MM.1S (cell line): Measurements from ENCODE around the gene DKKL1.

Experiments
- DNase-seq: peaks from one replicate; pipeline ENCODE4 v3.0.0-alpha.2; 2015
- H2AFZ ChIP-seq: fragments of 300-600 bp; sonication (generic); 2 replicates; pipeline ENCODE4 v1.6.0; 2016; ENCODE audit warnings: antibody characterized with exemption, low read length
- H3F3A ChIP-seq: fragments of 300-600 bp; sonication (generic); 2 replicates; pipeline ENCODE4 v1.6.1; 2016; ENCODE audit warnings: mild to moderate bottlenecking, antibody characterized with exemption, low read length, moderate library complexity, mixed read lengths; ENCODE audit not compliant: insufficient read depth
- H3K27ac ChIP-seq: fragments of 300-600 bp; sonication (generic); 2 replicates; pipeline ENCODE4 v1.5.1; 2016; ENCODE audit warnings: mild to moderate bottlenecking, low read length
- H3K27me3 ChIP-seq: fragments of 300-600 bp; sonication (generic); replicated peaks from 2 replicates; pipeline ENCODE4 v1.6.0; 2016; ENCODE audit warnings: low read length; ENCODE audit not compliant: insufficient read depth
- H3K36me3 ChIP-seq: fragments of 300-600 bp; sonication (generic); replicated peaks from 2 replicates; pipeline ENCODE4 v1.6.1; 2016; ENCODE audit warnings: mild to moderate bottlenecking, low read length, mixed read lengths; ENCODE audit not compliant: insufficient read depth
- H3K4me1 ChIP-seq: fragments of 300-600 bp; sonication (generic); 2 replicates; pipeline ENCODE4 v1.6.1; 2016; ENCODE audit warnings: low read length, mixed read lengths
- H3K4me2 ChIP-seq: fragments of 300-600 bp; sonication (generic); 2 replicates; pipeline ENCODE4 v1.6.0; 2016; ENCODE audit warnings: low read depth, low read length
- H3K4me3 ChIP-seq: fragments of 300-600 bp; sonication (generic); 2 replicates; pipeline ENCODE4 v1.5.1; 2016; ENCODE audit warnings: low read length, mixed read lengths
- H3K79me2 ChIP-seq: fragments of 300-600 bp; sonication (generic); 2 replicates; pipeline ENCODE4 v1.6.1; 2016; ENCODE audit warnings: mixed run types, low read length, mixed read lengths
- H3K9ac ChIP-seq: fragments of 300-600 bp; sonication (generic); 2 replicates; pipeline ENCODE4 v1.6.1; 2016; ENCODE audit warnings: low read length, mixed read lengths
- H3K9me2 ChIP-seq: fragments of 300-600 bp; sonication (generic); replicated peaks from 2 replicates; pipeline ENCODE4 v1.6.1; 2016; ENCODE audit warnings: mild to moderate bottlenecking, low read length, mixed read lengths; ENCODE audit not compliant: insufficient read depth
- H3K9me3 ChIP-seq: fragments of 300-600 bp; sonication (generic); replicated peaks from 2 replicates; pipeline ENCODE4 v1.6.1; 2016; ENCODE audit warnings: mild to moderate bottlenecking, low read length, mixed read lengths; ENCODE audit not compliant: insufficient read depth
- H4K20me1 ChIP-seq: fragments of 300-600 bp; sonication (generic); 2 replicates; pipeline ENCODE4 v1.6.1; 2016; ENCODE audit warnings: mild to moderate bottlenecking, low read length, moderate library complexity, mixed read lengths; ENCODE audit not compliant: insufficient read depth
- EZH2 ChIP-seq: fragments of 300-600 bp; sonication (generic); optimal IDR thresholded peaks from 2 replicates; pipeline ENCODE3; 2017; ENCODE audit warnings: low read depth, mild to moderate bottlenecking, antibody characterized with exemption, low read length, mixed read lengths
- EZH2phosphoT487 ChIP-seq: fragments of 300-600 bp; sonication (generic); IDR thresholded peaks from 2 replicates; pipeline ENCODE4 v1.6.1; 2018; ENCODE audit warnings: antibody characterized with exemption, low read length
- TF ChIP-seq, protein P1 (sequence below): fragments of 300-600 bp; sonication (generic); IDR thresholded peaks from 2 replicates; pipeline ENCODE4 v1.5.1; 2016; ENCODE audit warnings: antibody characterized with exemption, low read length, mixed read lengths

The DKKL1 gene

DNA sequence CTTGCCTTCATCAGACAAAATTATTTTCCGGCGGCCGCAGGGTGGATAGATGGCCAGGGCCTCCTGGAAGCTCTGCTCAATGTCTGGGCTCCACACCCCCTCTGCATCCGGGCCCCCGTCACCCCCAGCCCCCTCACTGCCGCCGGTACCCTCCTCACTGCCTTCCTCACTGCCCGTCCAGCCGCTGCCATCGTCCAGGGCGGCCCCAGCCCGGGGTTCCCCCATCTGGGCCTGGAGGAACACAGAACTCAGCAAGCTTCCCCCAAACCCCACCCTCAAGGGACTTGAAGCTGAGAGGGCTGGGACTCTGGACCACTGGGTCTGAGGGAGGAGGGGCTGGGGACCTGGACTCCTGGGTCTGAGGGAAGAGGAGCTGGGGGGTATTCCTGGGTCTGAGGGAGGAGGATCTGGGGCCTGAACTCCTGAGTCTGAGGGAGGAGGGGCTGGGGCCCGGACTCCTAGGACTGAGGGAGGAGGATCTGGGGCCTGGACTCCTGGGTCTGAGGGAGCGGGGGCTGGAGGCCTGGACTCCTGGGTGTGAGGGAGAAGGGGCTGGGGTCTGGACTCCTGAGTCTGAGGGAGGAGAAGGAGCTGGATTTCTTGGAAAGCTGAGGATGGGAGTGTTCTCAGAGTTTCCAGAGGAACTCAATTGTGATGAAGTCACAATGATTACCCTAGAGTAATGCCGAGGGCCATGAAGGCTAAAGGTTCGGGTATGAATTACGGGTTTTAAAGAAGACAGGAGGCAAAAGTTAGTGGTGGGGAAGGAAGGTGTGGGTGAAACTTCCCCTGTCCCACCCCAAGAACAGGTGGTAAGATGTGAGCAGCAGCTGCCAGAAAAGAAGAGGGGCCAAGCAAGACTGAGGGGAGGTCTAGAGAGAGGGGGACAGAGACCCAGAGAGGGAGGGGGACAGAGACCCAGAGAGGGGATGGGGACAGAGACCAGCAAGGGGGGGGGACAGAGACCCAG lies 3.5 kb upstream of the DKKL1 start:
- no peak overlapping the region for H2AFZ ChIP-seq
- H3K27ac ChIP-seq, result no peak overlapping the region
- no peaks in the 10 kb centered on the region for H3F3A ChIP-seq
- H3K36me3 ChIP-seq, result no peaks in the 10 kb centered on the region
- no peaks in the 10 kb centered on the region for H3K9me3 ChIP-seq
- no peak for DNase-seq
- no peak overlapping the region for H3K4me3 ChIP-seq
- peaks cover 89% of the 10 kb centered on the region for H3K27me3 ChIP-seq
- no peak overlapping the region for H3K4me2 ChIP-seq
- H3K79me2 ChIP-seq, result no peaks in the 10 kb centered on the region
- H4K20me1 ChIP-seq, result no peaks in the 10 kb centered on the region
- H3K4me1 ChIP-seq, result 0 out of 2 replicates have a peak, but pooled peaks cover 4% of the 10 kb centered on the region
- H3K9me2 ChIP-seq, result no peaks in the 10 kb centered on the region
- no peak overlapping the region for H3K9ac ChIP-seq
- TF ChIP-seq EZH2 (no peak), EZH2phosphoT487 (no peak)
- TF ChIP-seq, protein P1, sequence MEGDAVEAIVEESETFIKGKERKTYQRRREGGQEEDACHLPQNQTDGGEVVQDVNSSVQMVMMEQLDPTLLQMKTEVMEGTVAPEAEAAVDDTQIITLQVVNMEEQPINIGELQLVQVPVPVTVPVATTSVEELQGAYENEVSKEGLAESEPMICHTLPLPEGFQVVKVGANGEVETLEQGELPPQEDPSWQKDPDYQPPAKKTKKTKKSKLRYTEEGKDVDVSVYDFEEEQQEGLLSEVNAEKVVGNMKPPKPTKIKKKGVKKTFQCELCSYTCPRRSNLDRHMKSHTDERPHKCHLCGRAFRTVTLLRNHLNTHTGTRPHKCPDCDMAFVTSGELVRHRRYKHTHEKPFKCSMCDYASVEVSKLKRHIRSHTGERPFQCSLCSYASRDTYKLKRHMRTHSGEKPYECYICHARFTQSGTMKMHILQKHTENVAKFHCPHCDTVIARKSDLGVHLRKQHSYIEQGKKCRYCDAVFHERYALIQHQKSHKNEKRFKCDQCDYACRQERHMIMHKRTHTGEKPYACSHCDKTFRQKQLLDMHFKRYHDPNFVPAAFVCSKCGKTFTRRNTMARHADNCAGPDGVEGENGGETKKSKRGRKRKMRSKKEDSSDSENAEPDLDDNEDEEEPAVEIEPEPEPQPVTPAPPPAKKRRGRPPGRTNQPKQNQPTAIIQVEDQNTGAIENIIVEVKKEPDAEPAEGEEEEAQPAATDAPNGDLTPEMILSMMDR, result no peak

DNA sequence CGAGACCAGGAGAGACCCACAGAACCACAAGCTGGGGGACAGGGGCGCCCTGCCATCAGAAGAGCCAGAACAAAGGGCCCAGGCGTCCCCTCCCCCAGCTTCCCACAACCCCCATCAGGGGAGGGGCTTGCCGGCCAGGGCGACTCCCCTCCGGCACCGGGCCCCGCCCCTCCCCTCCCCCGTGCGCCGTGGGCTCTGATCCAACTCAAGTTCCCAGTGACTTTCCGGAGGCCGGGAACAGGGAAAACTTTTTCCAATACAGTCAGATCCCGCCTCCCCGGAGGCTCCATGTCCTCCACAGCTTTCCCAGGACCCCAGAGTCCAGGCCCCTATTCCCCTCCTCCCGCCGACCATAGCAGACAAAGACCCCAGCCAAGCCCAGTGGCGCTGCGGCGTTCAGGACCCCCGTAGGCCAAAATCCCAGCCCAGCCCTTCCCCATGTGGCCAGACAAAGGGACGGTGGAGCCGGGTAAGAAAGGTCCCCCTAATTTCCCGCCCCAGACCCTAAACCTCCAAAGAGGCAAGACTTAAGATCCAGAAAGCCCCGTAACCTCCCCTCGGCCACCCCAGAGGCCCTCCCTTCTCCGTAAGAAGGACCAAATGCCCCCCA lies 2.1 kb upstream of the DKKL1 start:
- H3K4me3 ChIP-seq, result no peak overlapping the region
- H3F3A ChIP-seq, result no peaks in the 10 kb centered on the region
- no peak overlapping the region for H2AFZ ChIP-seq
- H3K27ac ChIP-seq, result no peak overlapping the region
- H3K9me3 ChIP-seq, result no peaks in the 10 kb centered on the region
- H3K9ac ChIP-seq, result no peak overlapping the region
- peaks cover 87% of the 10 kb centered on the region for H3K27me3 ChIP-seq
- DNase-seq, result no peak
- no peaks in the 10 kb centered on the region for H4K20me1 ChIP-seq
- 0 out of 2 replicates have a peak, but pooled peaks cover 4% of the 10 kb centered on the region for H3K4me1 ChIP-seq
- no peaks in the 10 kb centered on the region for H3K36me3 ChIP-seq
- H3K79me2 ChIP-seq, result no peaks in the 10 kb centered on the region
- H3K9me2 ChIP-seq, result no peaks in the 10 kb centered on the region
- no peak for TF ChIP-seq EZH2phosphoT487
- TF ChIP-seq, protein P1, result no peak
- no peak for TF ChIP-seq EZH2
- H3K4me2 ChIP-seq, result no peak overlapping the region

DNA sequence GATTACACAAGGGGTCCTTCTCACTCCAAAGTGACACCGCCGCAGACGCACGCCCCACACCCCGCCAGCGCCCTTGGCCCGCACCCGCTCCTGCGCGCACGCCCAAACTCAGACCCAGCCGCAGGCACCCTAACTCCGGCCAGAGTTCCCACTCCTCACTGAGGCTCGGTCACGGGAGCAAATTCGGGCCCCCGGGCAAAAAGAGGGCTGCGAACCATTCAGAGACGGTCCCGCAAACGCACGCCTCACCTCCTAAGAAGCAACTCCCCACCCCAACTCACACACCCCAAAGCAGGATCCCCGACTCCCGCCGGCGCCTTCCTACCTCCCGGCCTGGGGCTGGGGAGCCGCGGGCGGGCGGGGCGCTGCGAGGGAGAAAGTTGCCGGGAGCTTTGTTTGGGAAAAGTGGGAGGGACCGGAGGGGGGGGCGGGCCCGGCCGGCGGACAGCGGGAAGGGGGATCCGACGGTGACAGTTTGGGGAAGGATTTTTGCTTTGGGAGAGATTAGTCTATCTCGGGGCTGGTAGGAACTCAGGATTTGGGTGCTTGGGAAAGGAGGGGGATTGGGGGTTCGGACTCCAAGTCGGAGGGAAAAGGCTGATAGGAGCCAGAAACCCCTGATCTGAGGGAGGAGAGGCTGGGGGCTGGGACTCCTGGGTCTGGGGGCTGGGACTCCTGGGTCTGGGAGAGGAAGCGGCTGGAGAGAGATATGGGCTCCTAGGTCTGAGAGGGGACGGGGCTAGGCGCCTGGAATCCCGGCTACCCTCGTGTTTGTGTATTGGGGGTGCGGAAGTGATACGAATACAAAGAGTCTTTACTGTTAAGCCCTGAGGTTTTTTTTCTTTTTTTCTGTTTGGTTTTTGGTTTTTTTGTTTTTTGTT lies 1.4 kb upstream of the DKKL1 start, which contains the start of gene TEAD2:
Gene TEAD2, minus strand, starts transcription at position 369 of the 881 bp plus-strand sequence. CDS start 2,341 bp downstream, outside the sequence.
- Histone ChIP-seq H3K9me3 (no peaks in the 10 kb centered on the region), H3K4me2 (peak within 1 kb of the TSS; percentile 28; the same call in 1 of the 2 replicates), H2AFZ (no peak within 1 kb of the TSS), H3F3A (no peaks in the 10 kb centered on the region), H3K4me3 (no peak within 1 kb of the TSS), H3K4me1 (0 out of 2 replicates have a peak, but pooled peaks cover 4% of the 10 kb centered on the region), H3K36me3 (no peaks in the 10 kb centered on the region), H3K9me2 (no peaks in the 10 kb centered on the region), H4K20me1 (no peaks in the 10 kb centered on the region), H3K79me2 (no peaks in the 10 kb centered on the region), H3K27ac (no peak within 1 kb of the TSS), H3K9ac (no peak within 1 kb of the TSS), H3K27me3 (peaks cover 85% of the 10 kb centered on the region)
- TF ChIP-seq, protein P1, result no peak
- TF ChIP-seq EZH2 (peak; percentile 65), EZH2phosphoT487 (peak; percentile 64; the same call in 1 of the 2 replicates)
- no peak for DNase-seq
